Lung (tissue), 12 donors: ENCODE measurements around the gene ARHGAP8. TPM values are rescaled to one million over a fixed set of nuclear protein-coding genes. Genes with fewer than 3 reads are reported as not detected.
A peak's percentile ranks its signal among the peaks of the same experiment; 100 is the strongest.
"Not testable (repeated sequence)": the region's sequence is repeated elsewhere in the genome, so short reads cannot be mapped to it uniquely, and the experiment has no call there.

ENCODE experiments used
- ATAC-seq: fragments of 200-7000 bp; cut with Tn5 transposase; one replicate; pipeline ENCODE4 v1.9.1; 2020; ENCODE audit warnings: moderate number of reproducible peaks; ENCODE audit not compliant: insufficient read depth, low FRiP score
- DNase-seq, 3 donors: peaks; one replicate each; pipeline ENCODE4 v3.0.0-alpha.2; 2013 to 2017
- H3K27ac ChIP-seq, 2 donors: one replicate each; pipeline ENCODE4 v1.5.1; 2013; ENCODE audit warnings: mild to moderate bottlenecking in 2 of 2, moderate library complexity in 2 of 2, control low read depth in 1 of 2, inconsistent platforms in 1 of 2, low read depth in 1 of 2, low read length in 1 of 2
- H3K27me3 ChIP-seq, 3 donors: one replicate each; pipeline ENCODE4 v1.5.1; 2013; ENCODE audit warnings: low read length in 2 of 3; ENCODE audit not compliant: control insufficient read depth in 3 of 3, insufficient read depth in 3 of 3
- H3K36me3 ChIP-seq, 4 donors: one replicate each; pipeline ENCODE4 v1.5.1; 2013; ENCODE audit warnings: low read length in 4 of 4, mild to moderate bottlenecking in 1 of 4, moderate library complexity in 1 of 4; ENCODE audit not compliant: control insufficient read depth in 4 of 4, insufficient read depth in 4 of 4
- H3K4me1 ChIP-seq, 5 donors: one replicate each; pipeline ENCODE4 v1.5.1; 2013; ENCODE audit warnings: low read length in 5 of 5, mild to moderate bottlenecking in 2 of 5, moderate library complexity in 1 of 5; ENCODE audit not compliant: control insufficient read depth in 5 of 5, insufficient read depth in 5 of 5
- H3K4me3 ChIP-seq: one replicate; pipeline ENCODE4 v1.5.1; 2013; ENCODE audit warnings: mild to moderate bottlenecking, control low read depth, moderate library complexity
- H3K9ac ChIP-seq, 2 donors: one replicate each; pipeline ENCODE4 v1.5.1; 2013; ENCODE audit warnings: low read length in 2 of 2, control low read depth in 1 of 2; ENCODE audit not compliant: insufficient read depth in 1 of 2
- H3K9me3 ChIP-seq, 4 donors: one replicate each; pipeline ENCODE4 v1.5.1; 2013; ENCODE audit warnings: low read length in 3 of 4, mild to moderate bottlenecking in 1 of 4, moderate library complexity in 1 of 4; ENCODE audit not compliant: control insufficient read depth in 4 of 4, insufficient read depth in 3 of 4
- WGBS, 2 donors: extraction: QIAGEN DNeasy Blood & Tissue Kit; methylation state at CpG; one replicate each; pipeline ENCODE4 v1.1.7; 2013; 5-methylcytosine and 5-hydroxymethylcytosine counted together
- polyA plus RNA-seq, 2 donors: library from polyadenylated mRNA; stranded (reverse); fragments of 200-250 nt; gene quantifications; one replicate each; pipeline ENCODE4 v1.2.1, GENCODE V29; 2013
- total RNA-seq, 2 donors: library from RNA; depleted of rRNA in 1 of 2; stranded (reverse); fragments of >200 nt in 1 of 2; gene quantifications; one replicate each; pipeline ENCODE4 v1.2.1, GENCODE V29; 2014 to 2021
- TF ChIP-seq, protein P1 (sequence below): IDR thresholded peaks from 2 replicates; pipeline ENCODE4 v1.5.1; 2012; ENCODE audit warnings: mild to moderate bottlenecking; ENCODE audit errors: control extremely low read depth, extremely low read depth
- donor health status: control.
- donor health status: control.
- donor health status: Bipolar disorder and iron deficiency.
- donor health status: healthy.
- donor health status: DM: yes; HTN: yes; CAD: no.

The ARHGAP8 gene
- total and polyA plus RNA-seq, 4 donors, result 6.8 to 21.6 (median 16.5) TPM

DNA sequence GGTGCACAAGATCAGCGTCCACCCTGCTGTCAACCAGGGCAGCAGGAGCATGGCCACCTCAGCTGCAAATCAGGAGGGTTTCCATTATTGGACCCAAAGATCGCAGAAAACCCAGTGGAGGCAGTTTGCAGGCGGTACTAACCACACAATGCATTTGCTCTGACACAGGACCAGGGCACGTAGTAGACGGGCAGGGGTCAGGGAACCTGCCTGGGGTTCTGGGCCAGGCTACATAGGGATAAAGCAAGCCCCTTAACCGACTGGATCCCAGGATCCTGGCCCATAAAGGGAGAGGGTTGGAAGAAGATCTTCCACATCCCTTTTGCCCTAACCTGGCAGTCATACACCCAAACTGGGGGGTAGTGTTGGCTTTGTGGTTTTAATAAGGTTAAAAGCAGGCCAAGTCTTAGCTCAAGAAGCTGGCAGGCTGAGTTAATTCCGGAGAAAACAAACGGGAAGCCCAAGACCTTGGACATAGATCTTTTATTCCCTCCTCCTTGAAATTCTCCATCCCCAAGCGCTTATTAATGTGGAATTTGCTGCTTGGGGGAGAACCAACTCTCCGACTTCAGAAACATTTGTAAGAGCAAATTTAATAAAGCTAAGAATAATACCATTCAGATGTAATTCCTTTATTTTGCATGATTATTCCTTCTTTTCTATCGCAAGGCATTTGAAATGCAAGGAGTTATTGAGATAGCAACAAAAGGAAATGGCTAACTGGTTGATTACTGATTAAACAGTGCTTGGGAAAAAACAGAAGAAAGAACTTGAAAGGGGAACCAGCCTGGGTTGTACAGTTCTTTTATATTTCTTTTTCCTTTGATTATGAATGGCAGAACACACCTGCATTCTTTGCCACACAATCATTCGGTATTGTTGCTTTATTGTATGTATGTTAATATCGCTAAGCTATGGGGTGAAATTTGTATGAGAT, 6.3 kb upstream of the ARHGAP8 start:
- H3K36me3 ChIP-seq, result no peaks in the 10 kb centered on the region
- H3K9me3 ChIP-seq, result no peaks in the 10 kb centered on the region
- H3K4me1 ChIP-seq, result peaks cover 0 to 45% (median 15%) of the 10 kb centered on the region in 5 donors
- ATAC-seq (no peak), DNase-seq (peak in 2 of 3 donors; percentile 58 to 62)
- H3K27ac ChIP-seq, result no peak overlapping the region
- 49 to 66% methylated on average over 13 of the region's 13 CpGs for WGBS, 2 donors
- TF ChIP-seq, protein P1, sequence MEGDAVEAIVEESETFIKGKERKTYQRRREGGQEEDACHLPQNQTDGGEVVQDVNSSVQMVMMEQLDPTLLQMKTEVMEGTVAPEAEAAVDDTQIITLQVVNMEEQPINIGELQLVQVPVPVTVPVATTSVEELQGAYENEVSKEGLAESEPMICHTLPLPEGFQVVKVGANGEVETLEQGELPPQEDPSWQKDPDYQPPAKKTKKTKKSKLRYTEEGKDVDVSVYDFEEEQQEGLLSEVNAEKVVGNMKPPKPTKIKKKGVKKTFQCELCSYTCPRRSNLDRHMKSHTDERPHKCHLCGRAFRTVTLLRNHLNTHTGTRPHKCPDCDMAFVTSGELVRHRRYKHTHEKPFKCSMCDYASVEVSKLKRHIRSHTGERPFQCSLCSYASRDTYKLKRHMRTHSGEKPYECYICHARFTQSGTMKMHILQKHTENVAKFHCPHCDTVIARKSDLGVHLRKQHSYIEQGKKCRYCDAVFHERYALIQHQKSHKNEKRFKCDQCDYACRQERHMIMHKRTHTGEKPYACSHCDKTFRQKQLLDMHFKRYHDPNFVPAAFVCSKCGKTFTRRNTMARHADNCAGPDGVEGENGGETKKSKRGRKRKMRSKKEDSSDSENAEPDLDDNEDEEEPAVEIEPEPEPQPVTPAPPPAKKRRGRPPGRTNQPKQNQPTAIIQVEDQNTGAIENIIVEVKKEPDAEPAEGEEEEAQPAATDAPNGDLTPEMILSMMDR, result no peak
- no peak overlapping the region for H3K4me3 ChIP-seq
- no peaks in the 10 kb centered on the region for H3K27me3 ChIP-seq
- H3K9ac ChIP-seq, result peak overlapping the region in 1 of 2 donors; percentile 74

DNA sequence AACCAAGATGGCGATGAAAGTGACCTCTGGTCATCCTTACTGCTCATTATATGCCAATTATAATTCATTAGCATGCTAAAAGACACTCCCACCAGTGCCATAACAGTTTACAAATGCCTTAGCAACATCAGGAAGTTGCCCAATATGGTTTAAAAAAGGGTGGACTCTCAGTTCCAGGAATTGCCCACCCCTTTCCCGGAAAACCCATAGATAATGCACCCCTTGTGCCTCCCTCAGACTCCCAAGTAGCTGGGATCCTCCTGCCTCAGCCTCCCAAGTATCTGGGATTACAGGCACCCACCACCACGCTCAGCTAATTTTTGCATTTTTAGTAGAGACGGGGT, 4.6 kb upstream of the ARHGAP8 start:
- H3K27me3 ChIP-seq, H3K4me3 ChIP-seq, H3K27ac ChIP-seq, H3K36me3 ChIP-seq, ATAC-seq, H3K9me3 ChIP-seq, H3K9ac ChIP-seq: not testable (repeated sequence)
- peak in 2 of 3 donors; percentile 54 to 68 for DNase-seq
- H3K4me1 ChIP-seq, result peaks cover 0 to 47% (median 13%) of the 10 kb centered on the region in 5 donors
- 85 to 90% methylated on average over 4 of the region's 4 CpGs for WGBS, 2 donors

DNA sequence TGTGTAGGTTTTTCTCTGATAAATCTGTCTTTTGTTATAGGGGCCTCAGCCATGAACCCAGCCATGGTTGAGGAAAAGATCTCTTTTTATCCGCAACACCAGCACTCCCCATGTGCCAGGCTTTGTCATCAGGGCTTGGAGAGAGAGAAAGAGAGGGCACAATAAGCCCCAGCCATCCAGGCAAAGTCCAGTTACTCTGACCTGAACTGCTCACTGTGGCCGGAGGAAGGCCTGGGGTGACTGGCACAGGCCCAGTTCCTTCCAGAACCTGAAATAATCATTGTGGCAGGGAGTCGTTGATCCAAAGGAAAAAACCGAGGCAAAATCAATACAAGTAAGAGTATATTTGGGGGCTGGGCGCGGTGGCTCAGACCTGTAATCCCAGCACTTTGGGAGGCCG, 3.9 kb upstream of the ARHGAP8 start:
- TF ChIP-seq, protein P1, result no peak
- Histone ChIP-seq H3K27me3 (no peaks in the 10 kb centered on the region), H3K4me3 (no peak overlapping the region), H3K27ac (no peak overlapping the region), H3K9me3 (peaks cover 0 to 5% (median 0%) of the 10 kb centered on the region in 4 donors), H3K36me3 (no peaks in the 10 kb centered on the region), H3K4me1 (peaks cover 0 to 48% (median 14%) of the 10 kb centered on the region in 5 donors), H3K9ac (no peak overlapping the region)
- ATAC-seq (no peak), DNase-seq (no peak)
- 91 to 97% methylated on average over 7 of the region's 7 CpGs for WGBS, 2 donors

DNA sequence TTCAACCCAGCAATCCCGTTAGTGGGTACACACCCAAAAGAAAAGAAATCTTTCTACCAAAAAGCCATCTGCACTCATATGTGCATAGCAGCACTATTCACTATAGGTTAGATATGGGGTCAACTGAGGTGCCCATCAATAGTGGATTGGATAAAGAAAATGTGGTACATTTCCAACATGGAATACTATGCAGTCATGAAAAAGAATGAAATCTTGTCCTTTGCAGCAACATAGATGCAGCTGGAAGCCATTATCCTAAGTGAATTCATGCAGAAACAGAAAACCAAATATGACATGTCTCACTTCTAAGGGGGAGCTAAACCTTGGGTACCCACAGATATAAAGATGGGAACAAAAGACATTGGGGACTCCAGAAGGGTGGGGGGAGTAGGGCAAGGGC, 1.9 kb upstream of the ARHGAP8 start:
- Histone ChIP-seq H3K9ac (no peak overlapping the region), H3K4me3 (no peak overlapping the region), H3K9me3 (peaks cover 0 to 5% (median 0%) of the 10 kb centered on the region in 4 donors), H3K27ac (no peak overlapping the region), H3K4me1 (peaks cover 0 to 50% (median 21%) of the 10 kb centered on the region in 5 donors), H3K27me3 (no peaks in the 10 kb centered on the region), H3K36me3 (no peaks in the 10 kb centered on the region)
- WGBS, 2 donors, result 79 to 82% methylated on average over 1 of the region's 1 CpG
- ATAC-seq (no peak), DNase-seq (no peak)
- TF ChIP-seq, protein P1, result no peak
